ENCODE measurements around the gene AKAP14.
"Not testable (repeated sequence)": the region's sequence is repeated elsewhere in the genome, so short reads cannot be mapped to it uniquely, and the experiment has no call there.

DNA sequence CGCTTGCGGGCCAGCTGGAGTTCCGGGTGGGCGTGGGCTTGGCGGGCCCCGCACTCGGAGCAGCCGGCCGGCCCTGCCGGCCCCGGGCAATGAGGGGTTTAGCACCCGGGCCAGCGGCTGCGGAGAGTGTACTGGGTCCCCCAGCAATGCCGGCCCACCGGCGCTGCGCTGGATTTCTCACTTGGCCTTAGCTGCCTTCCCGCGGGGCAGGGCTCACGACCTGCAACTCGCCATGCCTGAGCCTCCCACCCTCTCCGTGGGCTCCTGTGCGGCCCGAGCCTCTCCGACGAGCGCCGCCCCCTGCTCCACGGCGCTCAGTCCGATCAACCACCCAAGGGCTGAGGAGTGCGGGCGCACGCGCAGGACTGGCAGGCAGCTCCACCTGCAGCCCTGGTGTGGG lies 5.1 kb upstream of the AKAP14 start:
- TF ChIP-seq POLR2A (IDR thresholded peaks at IDR 0.05; ENCODE audit: low read length); GATA1 (IDR thresholded peaks at IDR 0.05; ENCODE audit: low read depth, low read length): not testable (repeated sequence)

Measured in erythroblast (primary cell).